Uterus (tissue), 4 donors: ENCODE results near the gene ECM2. TPM values are rescaled to one million over a fixed set of nuclear protein-coding genes. Genes with fewer than 3 reads are reported as not detected.

Source experiments
- DNase-seq, 2 donors: peaks; one replicate each; pipeline ENCODE4 v3.0.0-alpha.2; 2019 to 2020
- H3K27ac ChIP-seq, 2 donors: fragments of 200-600 bp; sonication (generic); 1 replicate in 1 of 2; 2 replicates in 1 of 2; pipeline ENCODE4 v1.5.1; 2016 to 2018
- H3K27me3 ChIP-seq, 2 donors: fragments of 200-600 bp; sonication (generic); one replicate each; pipeline ENCODE4 v1.5.1; 2018 to 2019; ENCODE audit warnings: control low read depth in 1 of 2
- H3K36me3 ChIP-seq, 2 donors: fragments of 200-600 bp; sonication (generic); one replicate each; pipeline ENCODE4 v1.5.1; 2019; ENCODE audit warnings: control low read depth in 1 of 2
- H3K4me1 ChIP-seq, 2 donors: fragments of 200-600 bp; sonication (generic); one replicate each; pipeline ENCODE4 v1.5.1; 2018 to 2019; ENCODE audit warnings: control low read depth in 1 of 2
- H3K4me3 ChIP-seq, 2 donors: fragments of 200-600 bp; sonication (generic); 1 replicate in 1 of 2; 2 replicates in 1 of 2; pipeline ENCODE4 v1.5.1; 2018 to 2019; ENCODE audit warnings: mild to moderate bottlenecking in 1 of 2
- H3K9me3 ChIP-seq, 2 donors: fragments of 200-600 bp; sonication (generic); one replicate each; pipeline ENCODE4 v1.5.1; 2019; ENCODE audit warnings: control low read depth in 1 of 2
- CTCF ChIP-seq, 4 experiments: fragments of 200-600 bp in 2 of 4; fragments of 450-650 bp in 2 of 4; sonication (generic) in 2 of 4; IDR thresholded peaks; one replicate each; pipeline ENCODE4 v1.5.1; 2016 to 2019; ENCODE audit warnings: antibody characterized with exemption in 4 of 4, mild to moderate bottlenecking in 2 of 4, moderate library complexity in 1 of 4
- POLR2A ChIP-seq, 2 donors: fragments of 450-650 bp; IDR thresholded peaks; one replicate each; pipeline ENCODE4 v1.6.1; 2016; ENCODE audit warnings: antibody characterized with exemption in 2 of 2, mild to moderate bottlenecking in 1 of 2, moderate library complexity in 1 of 2
- intact Hi-C: fragments of 100-400 bp; cut with DNase I; formaldehyde crosslinking; loops from one replicate; pipeline ENCODE4 v1.15.1; 2023; ENCODE audit warnings: low total_unique reads
- total RNA-seq, 4 donors: library from RNA; depleted of rRNA in 3 of 4; stranded (reverse); fragments of >200 nt in 3 of 4; gene quantifications; one replicate each; pipeline versions ENCODE4 v1.1.0 to v1.2.4, GENCODE V29; 2014 to 2023
- donor health status: DM: yes; HTN: yes; CAD: no.

The ECM2 gene
- total RNA-seq, 4 donors from 2014 or later, result 21.8 to 34.0 (median 27.7) TPM

- H3K4me3 ChIP-seq, result no peak overlapping the region
- no peak for DNase-seq
- H3K27me3 ChIP-seq, result no peaks in the 10 kb centered on the region
- no peaks in the 10 kb centered on the region for H3K9me3 ChIP-seq
- H3K4me1 ChIP-seq, result no peaks in the 10 kb centered on the region
- no peak overlapping the region for H3K27ac ChIP-seq
- TF ChIP-seq POLR2A (IDR thresholded peaks at IDR 0.05) (no peak), CTCF (IDR thresholded peaks at IDR 0.05) (no peak)
- H3K36me3 ChIP-seq, result no peaks in the 10 kb centered on the region
- intact Hi-C loops, result no loop called here
Measured at GRCh38 chr9:92550765-92551164, 15.0 kb upstream of the ECM2 start.

DNA sequence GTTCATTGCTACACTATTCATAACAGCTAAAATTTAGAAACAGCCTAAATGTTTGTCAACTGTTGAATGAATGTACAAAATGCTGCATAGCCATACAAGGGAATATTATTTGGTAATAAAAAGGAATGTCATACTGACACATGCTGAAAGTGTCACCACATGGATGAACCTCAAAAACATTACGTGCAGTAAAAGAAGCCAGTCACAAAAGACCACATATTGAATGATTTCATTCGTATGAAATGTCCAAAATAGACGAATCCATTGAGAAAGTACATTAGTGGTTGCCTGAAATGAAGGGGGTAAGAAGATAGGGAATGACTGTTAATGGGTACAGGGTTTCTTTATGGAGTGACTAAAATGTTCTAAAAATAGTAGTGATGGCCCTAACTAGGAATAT is 11.6 kb upstream of the ECM2 start:
- no peak overlapping the region for H3K27ac ChIP-seq
- no peaks in the 10 kb centered on the region for H3K4me1 ChIP-seq
- H3K27me3 ChIP-seq, result no peaks in the 10 kb centered on the region
- no peaks in the 10 kb centered on the region for H3K36me3 ChIP-seq
- no peaks in the 10 kb centered on the region for H3K9me3 ChIP-seq
- intact Hi-C loops, result no loop called here
- no peak overlapping the region for H3K4me3 ChIP-seq
- DNase-seq, result no peak
- TF ChIP-seq CTCF (IDR thresholded peaks at IDR 0.05) (no peak), POLR2A (IDR thresholded peaks at IDR 0.05) (no peak)

DNA sequence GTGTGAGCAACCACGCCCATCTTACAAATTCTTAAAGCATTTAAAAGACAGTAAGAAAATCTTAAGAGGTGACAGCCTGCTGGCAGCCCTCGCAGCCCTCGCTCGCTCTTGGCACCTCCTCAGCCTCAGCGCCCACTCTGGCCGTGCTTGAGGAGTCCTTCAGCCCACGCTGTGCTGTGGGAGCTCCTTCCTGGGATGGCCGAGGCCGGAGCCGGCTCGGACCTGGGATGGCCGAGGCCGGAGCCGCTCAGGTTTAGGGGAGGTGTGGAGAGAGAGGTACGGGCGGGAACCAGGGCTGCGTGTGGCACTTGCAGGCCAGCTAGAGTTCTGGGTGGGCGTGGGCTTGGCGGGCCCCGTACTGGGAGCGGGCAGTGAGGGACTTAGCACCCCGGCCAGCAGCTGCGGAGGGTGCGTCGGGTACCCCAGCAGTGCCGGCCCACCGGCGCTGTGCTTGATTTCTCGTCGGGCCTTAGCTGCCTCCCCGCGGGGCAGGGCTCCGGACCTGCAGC is 9.3 kb upstream of the ECM2 start:
- no peaks in the 10 kb centered on the region for H3K27me3 ChIP-seq
- no peaks in the 10 kb centered on the region for H3K4me1 ChIP-seq
- TF ChIP-seq CTCF (IDR thresholded peaks at IDR 0.05) (no peak), POLR2A (IDR thresholded peaks at IDR 0.05) (no peak)
- intact Hi-C loops, result no loop called here
- H3K4me3 ChIP-seq, result no peak overlapping the region
- H3K27ac ChIP-seq, result no peak overlapping the region
- no peak for DNase-seq
- no peaks in the 10 kb centered on the region for H3K36me3 ChIP-seq
- H3K9me3 ChIP-seq, result no peaks in the 10 kb centered on the region

GRCh38 chr9:92543972-92544371 is 8.2 kb upstream of the ECM2 start:
- Histone ChIP-seq H3K9me3 (no peaks in the 10 kb centered on the region), H3K36me3 (no peaks in the 10 kb centered on the region), H3K27ac (no peak overlapping the region), H3K4me3 (no peak overlapping the region), H3K27me3 (no peaks in the 10 kb centered on the region), H3K4me1 (no peaks in the 10 kb centered on the region)
- intact Hi-C loops, result no loop called here
- TF ChIP-seq CTCF (IDR thresholded peaks at IDR 0.05) (no peak), POLR2A (IDR thresholded peaks at IDR 0.05) (no peak)
- no peak for DNase-seq

GRCh38 chr9:92538541-92538940 is 2.8 kb upstream of the ECM2 start:
- intact Hi-C loops, result no loop called here

More at GRCh38 chr9:92538541-92538940, 2.8 kb upstream of the ECM2 start:
- H3K27ac ChIP-seq, result no peak overlapping the region
- no peaks in the 10 kb centered on the region for H3K36me3 ChIP-seq
- no peaks in the 10 kb centered on the region for H3K4me1 ChIP-seq
- H3K9me3 ChIP-seq, result no peaks in the 10 kb centered on the region
- H3K27me3 ChIP-seq, result no peaks in the 10 kb centered on the region
- no peak for DNase-seq
- TF ChIP-seq POLR2A (IDR thresholded peaks at IDR 0.05) (no peak), CTCF (IDR thresholded peaks at IDR 0.05) (no peak)
- H3K4me3 ChIP-seq, result no peak overlapping the region
